GM19240 (cell line): ENCODE data around the gene MVB12B.

Experiments
- DNase-seq: peaks from one replicate; pipeline ENCODE4 v3.0.0; 2011; ENCODE audit warnings: low spot score; ENCODE audit not compliant: insufficient read length

The MVB12B gene

GRCh38 chr9:126515873-126516505, 189.4 kb downstream of the MVB12B start:
- DNase-seq = no peak

GRCh38 chr9:126516561-126516935, 189.9 kb downstream of the MVB12B start:
- DNase-seq = no peak

GRCh38 chr9:126516936-126517832, 190.6 kb downstream of the MVB12B start:
- DNase-seq = peak; percentile 47

- no peak for DNase-seq
These were observed 191.3 kb downstream of the MVB12B start for GRCh38 chr9:126517833-126518356.

GRCh38 chr9:126518763-126519162, 192.1 kb downstream of the MVB12B start:
- DNase-seq = no peak

- no peak for DNase-seq
These were observed 193.2 kb downstream of the MVB12B start for GRCh38 chr9:126519660-126520420.

GRCh38 chr9:126520453-126520852, 193.8 kb downstream of the MVB12B start:
- no peak for DNase-seq

GRCh38 chr9:126521089-126521488, 194.5 kb downstream of the MVB12B start:
- no peak for DNase-seq

GRCh38 chr9:126521551-126521950, 194.9 kb downstream of the MVB12B start:
- DNase-seq = no peak

- DNase-seq = no peak
These were observed 195.5 kb downstream of the MVB12B start for GRCh38 chr9:126521976-126522590.

GRCh38 chr9:126522612-126523356, 196.2 kb downstream of the MVB12B start:
- DNase-seq = no peak

- no peak for DNase-seq
These were observed 197.0 kb downstream of the MVB12B start for GRCh38 chr9:126523611-126524111.

GRCh38 chr9:126524353-126525077, 197.9 kb downstream of the MVB12B start:
- no peak for DNase-seq

GRCh38 chr9:126526218-126527108, 199.8 kb downstream of the MVB12B start:
- DNase-seq = no peak

- no peak for DNase-seq
These were observed 200.6 kb downstream of the MVB12B start for GRCh38 chr9:126527109-126527825.

GRCh38 chr9:126528111-126528510, 201.5 kb downstream of the MVB12B start:
- no peak for DNase-seq

- DNase-seq = no peak
These were observed 202.3 kb downstream of the MVB12B start for GRCh38 chr9:126528915-126529314.

GRCh38 chr9:126531035-126531571, 204.5 kb downstream of the MVB12B start:
- DNase-seq = no peak
